DND-41 (cell line): ENCODE measurements around the gene DYSF.

Experiments
- EZH2 ChIP-seq: IDR thresholded peaks from 3 replicates; pipeline ENCODE4 v1.6.1; 2012; ENCODE audit warnings: borderline replicate concordance, low read depth, mild to moderate bottlenecking, moderate library complexity, low read length, inconsistent platforms; ENCODE audit not compliant: severe bottlenecking
- TF ChIP-seq, protein P1 (sequence below): IDR thresholded peaks from 2 replicates; pipeline ENCODE4 v1.5.1; 2012; ENCODE audit warnings: borderline replicate concordance, low read length, moderate library complexity, mild to moderate bottlenecking; ENCODE audit not compliant: poor library complexity, severe bottlenecking; ENCODE audit errors: extremely low read depth

GRCh38 chr2:71602581-71602980 lies 149.2 kb downstream of the DYSF start:
- TF ChIP-seq, protein P1, sequence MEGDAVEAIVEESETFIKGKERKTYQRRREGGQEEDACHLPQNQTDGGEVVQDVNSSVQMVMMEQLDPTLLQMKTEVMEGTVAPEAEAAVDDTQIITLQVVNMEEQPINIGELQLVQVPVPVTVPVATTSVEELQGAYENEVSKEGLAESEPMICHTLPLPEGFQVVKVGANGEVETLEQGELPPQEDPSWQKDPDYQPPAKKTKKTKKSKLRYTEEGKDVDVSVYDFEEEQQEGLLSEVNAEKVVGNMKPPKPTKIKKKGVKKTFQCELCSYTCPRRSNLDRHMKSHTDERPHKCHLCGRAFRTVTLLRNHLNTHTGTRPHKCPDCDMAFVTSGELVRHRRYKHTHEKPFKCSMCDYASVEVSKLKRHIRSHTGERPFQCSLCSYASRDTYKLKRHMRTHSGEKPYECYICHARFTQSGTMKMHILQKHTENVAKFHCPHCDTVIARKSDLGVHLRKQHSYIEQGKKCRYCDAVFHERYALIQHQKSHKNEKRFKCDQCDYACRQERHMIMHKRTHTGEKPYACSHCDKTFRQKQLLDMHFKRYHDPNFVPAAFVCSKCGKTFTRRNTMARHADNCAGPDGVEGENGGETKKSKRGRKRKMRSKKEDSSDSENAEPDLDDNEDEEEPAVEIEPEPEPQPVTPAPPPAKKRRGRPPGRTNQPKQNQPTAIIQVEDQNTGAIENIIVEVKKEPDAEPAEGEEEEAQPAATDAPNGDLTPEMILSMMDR, result no peak
- no peak for TF ChIP-seq EZH2
